HepG2 (cell line): Measurements from ENCODE around the gene IRAK2.

ENCODE experiments used
- ZNF12 ChIP-seq: sonication (generic); formaldehyde crosslinking; IDR thresholded peaks from 2 replicates; pipeline ENCODE4 v1.5.0; 2020; ENCODE audit warnings: missing genetic modification reagents
- ZNF746 ChIP-seq: sonication (generic); formaldehyde crosslinking; IDR thresholded peaks from 2 replicates; pipeline ENCODE4 v1.8.0; 2022; ENCODE audit warnings: mild to moderate bottlenecking, missing genetic modification reagents

GRCh38 chr3:10285272-10286132 is 120.8 kb downstream of the IRAK2 start:
- TF ChIP-seq ZNF12: no peak
- no peak for TF ChIP-seq ZNF746 (CRISPR knock-in tag)
